Measurements from ENCODE around the gene GPR31. TPM values are rescaled to one million over a fixed set of nuclear protein-coding genes. Genes with fewer than 3 reads are reported as not detected.
"Not testable (repeated sequence)": the region's sequence is repeated elsewhere in the genome, so short reads cannot be mapped to it uniquely, and the experiment has no call there.

GPR31 gene
- total and polyA plus RNA-seq, 2 of the 4 experiments (the other 2 are of a cell fraction), result not detected

DNA sequence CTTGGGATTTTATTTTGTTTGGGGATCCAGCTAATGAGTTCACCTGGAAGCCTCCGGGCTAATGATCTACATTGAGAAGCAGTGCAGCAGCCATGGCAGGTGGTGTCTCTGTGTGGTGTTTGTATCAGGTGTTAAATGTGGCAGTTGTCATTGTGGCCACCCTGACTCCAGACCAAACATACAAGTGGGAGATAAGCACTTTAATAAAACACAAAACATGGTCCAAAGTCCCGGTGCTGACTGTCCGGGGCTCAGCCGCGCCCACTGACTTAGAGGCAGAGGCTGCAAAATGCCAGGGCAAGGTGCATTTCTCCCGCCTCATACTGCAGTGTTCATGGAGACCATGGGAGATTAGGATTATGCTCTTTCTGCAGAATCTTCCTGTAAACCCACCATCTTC is 23.6 kb upstream of the GPR31 start:
- POLR2A ChIA-PET (ENCODE audit: unreplicated experiment); H4K20me1 ChIP-seq (ENCODE audit: insufficient read depth, low read length); in situ Hi-C loops (cut with MboI; ENCODE audit: low sequenced_read_pairs); H4K8ac ChIP-seq (ENCODE audit: low read depth in 2 of 2, low read length in 2 of 2); DNase-seq; H2BK5ac ChIP-seq (ENCODE audit: low read depth, low read length, poor library complexity, severe bottlenecking); H2AFZ ChIP-seq (replicated peaks; ENCODE audit: low read length, poor library complexity); H2AK5ac ChIP-seq (ENCODE audit: low read depth, low read length); BruUV-seq (replicated peaks); H3K18ac ChIP-seq (ENCODE audit: low read depth, low read length); H3K79me1 ChIP-seq (ENCODE audit: low read depth in 1 of 2, low read length in 2 of 2); H3K14ac ChIP-seq (replicated peaks; ENCODE audit: low read depth, low read length); H3K4me3 ChIP-seq (ENCODE audit: insufficient read depth, low read depth, low read length); H3K9ac ChIP-seq (ENCODE audit: low read depth, low read length); intact Hi-C loops (cut with micrococcal nuclease); H3K4ac ChIP-seq (ENCODE audit: low read depth, low read length); H2AK9ac ChIP-seq (replicated peaks; ENCODE audit: low read depth, low read length, poor library complexity); H3K56ac ChIP-seq (ENCODE audit: extremely low read depth, insufficient read depth, low read length); H3K4me2 ChIP-seq (ENCODE audit: low read depth, low read length); H4K5ac ChIP-seq (ENCODE audit: low read depth, low read length); H3K9me1 ChIP-seq (ENCODE audit: insufficient read depth, low read length); H2BK15ac ChIP-seq (ENCODE audit: low read depth, low read length); H3K27me3 ChIP-seq (ENCODE audit: control insufficient read depth, insufficient read depth, low read length); ATAC-seq (ENCODE audit: low read depth); H3K4me1 ChIP-seq (ENCODE audit: control insufficient read depth, insufficient read depth, low read length); H2BK120ac ChIP-seq (ENCODE audit: low read depth, low read length); H3K36me3 ChIP-seq (ENCODE audit: control insufficient read depth, insufficient read depth, low read length); CTCF ChIA-PET; H2BK20ac ChIP-seq (ENCODE audit: low read depth, low read length); H3K27ac ChIP-seq (ENCODE audit: insufficient read depth, low read length); H3K23ac ChIP-seq (ENCODE audit: low read depth, low read length); H3K9me3 ChIP-seq (ENCODE audit: control insufficient read depth, insufficient read depth, low read length); dilution Hi-C loops (cut with HindIII; ENCODE audit: low sequenced_read_pairs, unreplicated experiment); H4K91ac ChIP-seq (ENCODE audit: insufficient read depth, low read depth, low read length): not testable (repeated sequence)
- WGBS, 2 experiments (ENCODE audit: extremely low coverage in 2 of 2, insufficient read length in 1 of 2), result no CpG with 5 or more reads among the region's 6 CpGs

DNA sequence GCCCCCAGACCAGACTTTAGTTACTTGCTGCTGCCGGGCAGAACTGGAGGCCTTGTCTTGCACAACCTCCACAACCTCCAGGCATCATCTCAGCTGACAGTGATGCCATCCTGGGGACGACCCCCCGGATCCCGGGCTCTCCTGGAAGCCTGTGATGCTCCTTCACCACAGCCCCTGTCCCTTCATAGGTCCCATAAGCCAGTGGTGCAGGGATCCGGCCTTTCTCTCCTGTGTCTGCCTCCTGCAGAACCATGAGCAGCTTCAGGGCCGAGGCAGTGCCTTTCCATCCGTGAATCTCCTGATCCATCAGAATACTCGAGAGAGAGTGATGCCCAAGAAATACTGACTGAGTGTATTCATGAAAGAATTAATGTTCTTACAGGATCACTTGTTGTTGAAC is 22.3 kb upstream of the GPR31 start:
- WGBS, 2 experiments (ENCODE audit: extremely low coverage in 2 of 2, insufficient read length in 1 of 2), result no CpG with 5 or more reads among the region's 8 CpGs
- not testable (repeated sequence) for BruUV-seq (replicated peaks)

More for the DNA sequence above, 22.3 kb upstream of the GPR31 start:
- H3K4ac ChIP-seq (ENCODE audit: low read depth, low read length); H3K27me3 ChIP-seq (ENCODE audit: control insufficient read depth, insufficient read depth, low read length); CTCF ChIA-PET; H4K8ac ChIP-seq (ENCODE audit: low read depth in 2 of 2, low read length in 2 of 2); in situ Hi-C loops (cut with MboI; ENCODE audit: low sequenced_read_pairs); H3K9me3 ChIP-seq (ENCODE audit: control insufficient read depth, insufficient read depth, low read length); H4K5ac ChIP-seq (ENCODE audit: low read depth, low read length); H3K18ac ChIP-seq (ENCODE audit: low read depth, low read length); H2AK9ac ChIP-seq (replicated peaks; ENCODE audit: low read depth, low read length, poor library complexity); H4K91ac ChIP-seq (ENCODE audit: insufficient read depth, low read depth, low read length); H3K23ac ChIP-seq (ENCODE audit: low read depth, low read length); intact Hi-C loops (cut with micrococcal nuclease); H2BK120ac ChIP-seq (ENCODE audit: low read depth, low read length); DNase-seq; H2BK15ac ChIP-seq (ENCODE audit: low read depth, low read length); H3K4me2 ChIP-seq (ENCODE audit: low read depth, low read length); H3K79me1 ChIP-seq (ENCODE audit: low read depth in 1 of 2, low read length in 2 of 2); ATAC-seq (ENCODE audit: low read depth); H3K56ac ChIP-seq (ENCODE audit: extremely low read depth, insufficient read depth, low read length); H2BK20ac ChIP-seq (ENCODE audit: low read depth, low read length); H4K20me1 ChIP-seq (ENCODE audit: insufficient read depth, low read length); H3K4me1 ChIP-seq (ENCODE audit: control insufficient read depth, insufficient read depth, low read length); H3K14ac ChIP-seq (replicated peaks; ENCODE audit: low read depth, low read length); H3K9ac ChIP-seq (ENCODE audit: low read depth, low read length); H3K36me3 ChIP-seq (ENCODE audit: control insufficient read depth, insufficient read depth, low read length); H2AK5ac ChIP-seq (ENCODE audit: low read depth, low read length); POLR2A ChIA-PET (ENCODE audit: unreplicated experiment); H3K9me1 ChIP-seq (ENCODE audit: insufficient read depth, low read length); H3K4me3 ChIP-seq (ENCODE audit: insufficient read depth, low read depth, low read length); dilution Hi-C loops (cut with HindIII; ENCODE audit: low sequenced_read_pairs, unreplicated experiment); H3K27ac ChIP-seq (ENCODE audit: insufficient read depth, low read length); H2AFZ ChIP-seq (replicated peaks; ENCODE audit: low read length, poor library complexity); H2BK5ac ChIP-seq (ENCODE audit: low read depth, low read length, poor library complexity, severe bottlenecking): not testable (repeated sequence)
